Caco-2 (cell line): ENCODE results near the gene FOXO1. TPM values are rescaled to one million over a fixed set of nuclear protein-coding genes. Genes with fewer than 3 reads are reported as not detected.

Source experiments
- BruUV-seq: library from RNA; stranded (reverse); fragments of 400-500 nt; replicated peaks from 2 replicates; lab custom pipeline; 2021; lab: Mats Ljungman, UMichigan
- CTCF ChIA-PET: fragments of 300-600 bp; sonication (Branson Sonifier 250); formaldehyde crosslinking; loops from one replicate; lab custom pipeline; 2022; ENCODE audit warnings: antibody characterized with exemption; lab: Charles Lee
- POLR2A ChIA-PET: fragments of 300-600 bp; sonication (Branson Sonifier 250); formaldehyde crosslinking; loops from one replicate; lab custom pipeline; 2022; ENCODE audit warnings: antibody characterized with exemption; lab: Charles Lee
- DNase-seq, 2 experiments: peaks; one replicate each; pipeline versions ENCODE4 v3.0.0 to v3.0.0-alpha.2; 2020 to 2022
- H3K27me3 ChIP-seq: replicated peaks from 2 replicates; pipeline ENCODE4 v1.6.0; 2011; ENCODE audit warnings: low read length; ENCODE audit not compliant: control insufficient read depth, insufficient read depth
- H3K36me3 ChIP-seq: 2 replicates; pipeline ENCODE4 v1.5.1; 2011; ENCODE audit warnings: low read length; ENCODE audit not compliant: control insufficient read depth, insufficient read depth
- H3K4me1 ChIP-seq: fragments of 250-450 bp; sonication (Bioruptor Pico); 2 replicates; pipeline ENCODE4 v1.5.1; 2020; ENCODE audit warnings: mild to moderate bottlenecking
- H3K4me3 ChIP-seq: 2 replicates; pipeline ENCODE4 v1.5.1; 2011; ENCODE audit warnings: low read depth, mild to moderate bottlenecking, control low read depth, low read length
- H3K9me3 ChIP-seq: fragments of 250-450 bp; sonication (Bioruptor Pico); 2 replicates; pipeline ENCODE4 v1.5.1; 2020; ENCODE audit warnings: mild to moderate bottlenecking, moderate library complexity
- H3K27ac Mint-ChIP-seq: one replicate; pipeline ENCODE4 v1.8.0; 2022; ENCODE audit warnings: mixed read lengths; ENCODE audit not compliant: unreplicated experiment
- H3K27me3 Mint-ChIP-seq: one replicate; pipeline ENCODE4 v1.8.0; 2022; ENCODE audit warnings: mixed read lengths; ENCODE audit not compliant: insufficient read depth, unreplicated experiment
- H3K36me3 Mint-ChIP-seq: one replicate; pipeline ENCODE4 v1.8.0; 2022; ENCODE audit warnings: mild to moderate bottlenecking, mixed read lengths; ENCODE audit not compliant: insufficient read depth, unreplicated experiment
- H3K4me1 Mint-ChIP-seq: one replicate; pipeline ENCODE4 v1.8.0; 2022; ENCODE audit warnings: low read depth, mixed read lengths; ENCODE audit not compliant: unreplicated experiment
- H3K4me3 Mint-ChIP-seq: one replicate; pipeline ENCODE4 v1.8.0; 2022; ENCODE audit warnings: mild to moderate bottlenecking, moderate library complexity, mixed read lengths; ENCODE audit not compliant: unreplicated experiment
- H3K9me3 Mint-ChIP-seq: one replicate; pipeline ENCODE4 v1.8.0; 2022; ENCODE audit warnings: mixed read lengths; ENCODE audit not compliant: unreplicated experiment
- intact Hi-C: fragments of 100-400 bp; cut with micrococcal nuclease; formaldehyde crosslinking; loops from one replicate; pipeline ENCODE4 v1.10.0; 2022; ENCODE audit not compliant: unreplicated experiment
- total RNA-seq: library from RNA; stranded (reverse); gene quantifications from 2 replicates; pipeline ENCODE4 v1.2.3, GENCODE V29; 2022
- TF ChIP-seq, protein P1 (sequence below), 2 experiments: fragments of 200-600 bp in 1 of 2; IDR thresholded peaks; 1 replicate in 1 of 2; 2 replicates in 1 of 2; pipeline versions ENCODE4 v1.5.1 to v1.8.0; 2011 to 2022; ENCODE audit warnings: antibody characterized with exemption in 1 of 2, control low read depth in 1 of 2, inconsistent platforms in 1 of 2, low read depth in 1 of 2, low read length in 1 of 2, mild to moderate bottlenecking in 1 of 2, moderate library complexity in 1 of 2; ENCODE audit not compliant: insufficient read depth in 1 of 2, severe bottlenecking in 1 of 2, unreplicated experiment in 1 of 2

The FOXO1 gene
- total RNA-seq, 1 experiment from 2014 or later = 10.4 TPM

DNA sequence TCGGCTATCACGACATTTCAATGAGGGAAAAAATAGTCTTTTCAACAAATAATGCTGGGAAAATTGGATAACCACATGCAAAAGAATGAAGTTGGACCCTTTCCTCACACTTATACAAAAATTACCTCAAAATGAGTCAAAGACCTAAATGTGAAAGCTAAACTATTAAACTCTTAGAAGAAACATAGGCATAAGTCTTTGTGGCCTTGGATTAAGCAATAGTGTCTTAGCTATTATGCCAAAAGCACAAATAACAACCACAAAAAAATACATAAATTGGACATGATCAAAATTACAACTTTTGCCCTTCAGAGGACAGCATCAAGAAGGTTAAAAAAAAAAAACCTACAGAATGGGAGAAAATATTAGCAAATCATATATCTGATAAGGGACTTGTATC lies 156.6 kb downstream of the FOXO1 start:
- ChIA-PET POLR2A (no interaction called here), CTCF (no interaction called here)
- no peak overlapping the region for H3K27ac Mint-ChIP-seq
- Histone ChIP-seq H3K4me1 (peaks cover 6% of the 10 kb centered on the region; the same call in 1 of the 2 replicates), H3K36me3 (no peaks in the 10 kb centered on the region), H3K4me3 (no peak overlapping the region), H3K9me3 (no peaks in the 10 kb centered on the region), H3K27me3 (no peaks in the 10 kb centered on the region)
- TF ChIP-seq, protein P1, sequence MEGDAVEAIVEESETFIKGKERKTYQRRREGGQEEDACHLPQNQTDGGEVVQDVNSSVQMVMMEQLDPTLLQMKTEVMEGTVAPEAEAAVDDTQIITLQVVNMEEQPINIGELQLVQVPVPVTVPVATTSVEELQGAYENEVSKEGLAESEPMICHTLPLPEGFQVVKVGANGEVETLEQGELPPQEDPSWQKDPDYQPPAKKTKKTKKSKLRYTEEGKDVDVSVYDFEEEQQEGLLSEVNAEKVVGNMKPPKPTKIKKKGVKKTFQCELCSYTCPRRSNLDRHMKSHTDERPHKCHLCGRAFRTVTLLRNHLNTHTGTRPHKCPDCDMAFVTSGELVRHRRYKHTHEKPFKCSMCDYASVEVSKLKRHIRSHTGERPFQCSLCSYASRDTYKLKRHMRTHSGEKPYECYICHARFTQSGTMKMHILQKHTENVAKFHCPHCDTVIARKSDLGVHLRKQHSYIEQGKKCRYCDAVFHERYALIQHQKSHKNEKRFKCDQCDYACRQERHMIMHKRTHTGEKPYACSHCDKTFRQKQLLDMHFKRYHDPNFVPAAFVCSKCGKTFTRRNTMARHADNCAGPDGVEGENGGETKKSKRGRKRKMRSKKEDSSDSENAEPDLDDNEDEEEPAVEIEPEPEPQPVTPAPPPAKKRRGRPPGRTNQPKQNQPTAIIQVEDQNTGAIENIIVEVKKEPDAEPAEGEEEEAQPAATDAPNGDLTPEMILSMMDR (IDR thresholded peaks at IDR 0.05; ENCODE audit: insufficient read depth in 1 of 2, low read depth in 1 of 2, low read length in 1 of 2, severe bottlenecking in 1 of 2, unreplicated experiment in 1 of 2) = no peak
- BruUV-seq = no TSS peak
- no peaks in the 10 kb centered on the region for H3K36me3 Mint-ChIP-seq
- H3K9me3 Mint-ChIP-seq = peaks cover 12% of the 10 kb centered on the region
- no peak overlapping the region for H3K4me3 Mint-ChIP-seq
- intact Hi-C loops = no loop called here
- DNase-seq = no peak
- H3K27me3 Mint-ChIP-seq = no peaks in the 10 kb centered on the region
- peaks cover under 1% of the 10 kb centered on the region for H3K4me1 Mint-ChIP-seq

- BruUV-seq = no TSS peak
- no peaks in the 10 kb centered on the region for H3K27me3 ChIP-seq
- H3K4me3 ChIP-seq = no peak overlapping the region
- H3K9me3 ChIP-seq = no peaks in the 10 kb centered on the region
- peaks cover 16% of the 10 kb centered on the region for H3K4me1 ChIP-seq
- H3K27ac Mint-ChIP-seq = no peak overlapping the region
- intact Hi-C loops = no loop called here
- H3K27me3 Mint-ChIP-seq = no peaks in the 10 kb centered on the region
- H3K4me1 Mint-ChIP-seq = peaks cover 10% of the 10 kb centered on the region
- H3K4me3 Mint-ChIP-seq = no peak overlapping the region
- no peaks in the 10 kb centered on the region for H3K36me3 ChIP-seq
- CTCF ChIA-PET = no interaction called here
- no peaks in the 10 kb centered on the region for H3K36me3 Mint-ChIP-seq
- TF ChIP-seq, protein P1 (IDR thresholded peaks at IDR 0.05; ENCODE audit: insufficient read depth in 1 of 2, low read depth in 1 of 2, low read length in 1 of 2, severe bottlenecking in 1 of 2, unreplicated experiment in 1 of 2) = no peak
- peaks cover 12% of the 10 kb centered on the region for H3K9me3 Mint-ChIP-seq
- DNase-seq = no peak
- POLR2A ChIA-PET = no interaction called here
These were observed 157.6 kb downstream of the FOXO1 start for GRCh38 chr13:40508767-40509342.

- H3K4me3 ChIP-seq = no peak overlapping the region
- H3K27me3 ChIP-seq = no peaks in the 10 kb centered on the region
- no peaks in the 10 kb centered on the region for H3K36me3 ChIP-seq
- peaks cover 12% of the 10 kb centered on the region for H3K9me3 Mint-ChIP-seq
- intact Hi-C loops = no loop called here
- no peaks in the 10 kb centered on the region for H3K36me3 Mint-ChIP-seq
- H3K27me3 Mint-ChIP-seq = no peaks in the 10 kb centered on the region
- no peak overlapping the region for H3K4me3 Mint-ChIP-seq
- ChIA-PET CTCF (no interaction called here), POLR2A (no interaction called here)
- no peaks in the 10 kb centered on the region for H3K9me3 ChIP-seq
- no peak for DNase-seq
- TF ChIP-seq, protein P1 (IDR thresholded peaks at IDR 0.05; ENCODE audit: insufficient read depth in 1 of 2, low read depth in 1 of 2, low read length in 1 of 2, severe bottlenecking in 1 of 2, unreplicated experiment in 1 of 2) = no peak
- H3K4me1 Mint-ChIP-seq = peaks cover 16% of the 10 kb centered on the region
- H3K4me1 ChIP-seq = peaks cover 24% of the 10 kb centered on the region
- no TSS peak for BruUV-seq
- no peak overlapping the region for H3K27ac Mint-ChIP-seq
These were observed 158.3 kb downstream of the FOXO1 start for GRCh38 chr13:40508127-40508526.
